OCI-LY1 (cell line): Measurements from ENCODE around the gene AQP12A.

Source experiments
- H2AFZ ChIP-seq: fragments of 200-600 bp; sonication (generic), shearing (Covaris generic); 2 replicates; pipeline ENCODE4 v1.6.0; 2014; ENCODE audit warnings: antibody characterized with exemption, mild to moderate bottlenecking, low read length
- H3F3A ChIP-seq: fragments of 200-600 bp; sonication (generic), shearing (Covaris generic); 2 replicates; pipeline ENCODE4 v1.6.0; 2014; ENCODE audit warnings: mild to moderate bottlenecking, antibody characterized with exemption, low read length, moderate library complexity; ENCODE audit not compliant: insufficient read depth
- H3K27ac ChIP-seq: fragments of 200-600 bp; sonication (generic); 2 replicates; pipeline ENCODE4 v1.5.1; 2014; ENCODE audit warnings: low read length, mixed run types, mild to moderate bottlenecking, low read depth; ENCODE audit not compliant: poor library complexity, severe bottlenecking
- H3K27me3 ChIP-seq: fragments of 200-600 bp; sonication (generic); 2 replicates; pipeline ENCODE4 v1.6.0; 2014; ENCODE audit warnings: antibody characterized with exemption, mild to moderate bottlenecking, low read length, moderate library complexity; ENCODE audit not compliant: insufficient read depth
- H3K36me3 ChIP-seq: fragments of 200-600 bp; sonication (generic); 2 replicates; pipeline ENCODE4 v1.6.1; 2014; ENCODE audit warnings: mild to moderate bottlenecking, antibody characterized with exemption, low read length, moderate library complexity, mixed read lengths; ENCODE audit not compliant: insufficient read depth
- H3K4me1 ChIP-seq: fragments of 200-600 bp; sonication (generic); 2 replicates; pipeline ENCODE4 v1.5.1; 2014; ENCODE audit warnings: mild to moderate bottlenecking, low read length, moderate library complexity; ENCODE audit not compliant: insufficient read depth, severe bottlenecking
- H3K4me2 ChIP-seq: fragments of 200-600 bp; sonication (generic), shearing (Covaris generic); 2 replicates; pipeline ENCODE4 v1.6.1; 2014; ENCODE audit warnings: low read length
- H3K4me3 ChIP-seq: fragments of 200-600 bp; sonication (generic); 2 replicates; pipeline ENCODE4 v1.5.1; 2014; ENCODE audit warnings: low read length, low read depth, mild to moderate bottlenecking, mixed read lengths; ENCODE audit not compliant: poor library complexity, severe bottlenecking
- H3K79me2 ChIP-seq: fragments of 200-600 bp; shearing (Covaris generic); 2 replicates; pipeline ENCODE4 v1.6.1; 2016; ENCODE audit warnings: mixed run types, low read length, mixed read lengths; ENCODE audit not compliant: insufficient read depth
- H3K9ac ChIP-seq: fragments of 200-600 bp; sonication (generic), shearing (Covaris generic); 2 replicates; pipeline ENCODE4 v1.6.1; 2014; ENCODE audit warnings: mild to moderate bottlenecking, low read length, mixed read lengths
- H3K9me2 ChIP-seq: fragments of 200-600 bp; sonication (generic), shearing (Covaris generic); 2 replicates; pipeline ENCODE4 v1.6.1; 2014; ENCODE audit warnings: low read depth, mild to moderate bottlenecking, low read length, mixed read lengths
- H3K9me3 ChIP-seq: fragments of 200-600 bp; shearing (Covaris generic); 2 replicates; pipeline ENCODE4 v1.6.1; 2014; ENCODE audit warnings: low read length, mixed read lengths
- H4K20me1 ChIP-seq: fragments of 200-600 bp; sonication (generic), shearing (Covaris generic); 2 replicates; pipeline ENCODE4 v1.6.0; 2016; ENCODE audit warnings: mild to moderate bottlenecking, low read length; ENCODE audit not compliant: insufficient read depth
- CTCF ChIP-seq: fragments of 200-600 bp; sonication (generic), shearing (Covaris generic); IDR thresholded peaks from 2 replicates; pipeline ENCODE4 v1.5.1; 2017; ENCODE audit warnings: mild to moderate bottlenecking, antibody characterized with exemption, low read length, moderate library complexity, mixed read lengths
- EZH2 ChIP-seq: fragments of 200-600 bp; sonication (generic), shearing (Covaris generic); IDR thresholded peaks from 2 replicates; pipeline ENCODE4 v1.8.0; 2017; ENCODE audit warnings: borderline replicate concordance, mixed run types, mild to moderate bottlenecking, antibody characterized with exemption, low read length, moderate library complexity, mixed read lengths

The AQP12A gene

GRCh38 chr2:240644859-240645301, 46.8 kb upstream of the AQP12A start:
- no peaks in the 10 kb centered on the region for H3K9me2 ChIP-seq
- H3K4me2 ChIP-seq: no peak overlapping the region
- H3K9me3 ChIP-seq: no peaks in the 10 kb centered on the region
- no peaks in the 10 kb centered on the region for H3K27me3 ChIP-seq
- H3K4me3 ChIP-seq: no peak overlapping the region
- H3K36me3 ChIP-seq: no peaks in the 10 kb centered on the region
- no peak overlapping the region for H3K9ac ChIP-seq
- H3K79me2 ChIP-seq: no peaks in the 10 kb centered on the region
- H4K20me1 ChIP-seq: no peaks in the 10 kb centered on the region
- H2AFZ ChIP-seq: no peak overlapping the region
- no peaks in the 10 kb centered on the region for H3F3A ChIP-seq
- TF ChIP-seq EZH2: no peak
- TF ChIP-seq CTCF: no peak
- no peaks in the 10 kb centered on the region for H3K4me1 ChIP-seq
- H3K27ac ChIP-seq: no peak overlapping the region

GRCh38 chr2:240645346-240645745, 46.3 kb upstream of the AQP12A start:
- no peak for TF ChIP-seq EZH2
- no peak for TF ChIP-seq CTCF
- Histone ChIP-seq H3K9me2 (no peaks in the 10 kb centered on the region), H2AFZ (no peak overlapping the region), H3K4me3 (no peak overlapping the region), H3K9me3 (no peaks in the 10 kb centered on the region), H3K36me3 (no peaks in the 10 kb centered on the region), H3K4me2 (no peak overlapping the region), H3K9ac (no peak overlapping the region), H3F3A (no peaks in the 10 kb centered on the region), H4K20me1 (no peaks in the 10 kb centered on the region), H3K79me2 (no peaks in the 10 kb centered on the region), H3K27me3 (no peaks in the 10 kb centered on the region), H3K27ac (no peak overlapping the region), H3K4me1 (no peaks in the 10 kb centered on the region)

- Histone ChIP-seq H3K27me3 (no peaks in the 10 kb centered on the region), H3K79me2 (no peaks in the 10 kb centered on the region), H3K4me2 (no peak overlapping the region), H2AFZ (no peak overlapping the region), H4K20me1 (no peaks in the 10 kb centered on the region), H3K4me3 (no peak overlapping the region), H3K9me3 (no peaks in the 10 kb centered on the region), H3K9ac (no peak overlapping the region), H3K27ac (no peak overlapping the region), H3K9me2 (no peaks in the 10 kb centered on the region), H3K4me1 (no peaks in the 10 kb centered on the region), H3F3A (no peaks in the 10 kb centered on the region), H3K36me3 (no peaks in the 10 kb centered on the region)
- TF ChIP-seq CTCF: no peak
- TF ChIP-seq EZH2: no peak
Measured at GRCh38 chr2:240645801-240646175, 45.9 kb upstream of the AQP12A start.
